Measurements from ENCODE around the gene SDC4.
"Not testable (repeated sequence)": the region's sequence is repeated elsewhere in the genome, so short reads cannot be mapped to it uniquely, and the experiment has no call there.

Gene SDC4

GRCh38 chr20:45365444-45365970, 17.3 kb upstream of the SDC4 start:
- in situ Hi-C loops (cut with MboI; ENCODE audit: low sequenced_read_pairs): no loop called here

- in situ Hi-C loops (cut with MboI; ENCODE audit: low sequenced_read_pairs): no loop called here
These were observed 15.6 kb upstream of the SDC4 start for GRCh38 chr20:45363611-45364492.

- in situ Hi-C loops (cut with MboI; ENCODE audit: low sequenced_read_pairs): no loop called here
These were observed 14.8 kb upstream of the SDC4 start, which contains the start of gene SYS1 for GRCh38 chr20:45362804-45363610. Gene SYS1, plus strand, starts transcription at chr20:45363156. Its CDS starts 376 bp downstream, at chr20:45363532.

GRCh38 chr20:45361793-45362192, 13.6 kb upstream of the SDC4 start:
- in situ Hi-C loops (cut with MboI; ENCODE audit: low sequenced_read_pairs): no loop called here

GRCh38 chr20:45359406-45360148, 11.4 kb upstream of the SDC4 start:
- in situ Hi-C loops (cut with MboI; ENCODE audit: low sequenced_read_pairs): no loop called here

- in situ Hi-C loops (cut with MboI; ENCODE audit: low sequenced_read_pairs): no loop called here
These were observed 10.8 kb upstream of the SDC4 start for GRCh38 chr20:45359069-45359405.

- in situ Hi-C loops (cut with MboI; ENCODE audit: low sequenced_read_pairs): no loop called here
These were observed 10.3 kb upstream of the SDC4 start for GRCh38 chr20:45358282-45359068.

GRCh38 chr20:45355209-45356084, 7.2 kb upstream of the SDC4 start:
- in situ Hi-C loops (cut with MboI; ENCODE audit: low sequenced_read_pairs): no loop called here

GRCh38 chr20:45354423-45355208, 6.4 kb upstream of the SDC4 start:
- in situ Hi-C loops (cut with MboI; ENCODE audit: low sequenced_read_pairs): no loop called here

GRCh38 chr20:45353746-45354145, 5.5 kb upstream of the SDC4 start:
- in situ Hi-C loops (cut with MboI; ENCODE audit: low sequenced_read_pairs): no loop called here

- in situ Hi-C loops (cut with MboI; ENCODE audit: low sequenced_read_pairs): no loop called here
These were observed 4.5 kb upstream of the SDC4 start for GRCh38 chr20:45352729-45353128.

GRCh38 chr20:45350795-45351194, 2.6 kb upstream of the SDC4 start:
- in situ Hi-C loops (cut with MboI; ENCODE audit: low sequenced_read_pairs): not testable (repeated sequence)

GRCh38 chr20:45350217-45350616, 2.0 kb upstream of the SDC4 start:
- in situ Hi-C loops (cut with MboI; ENCODE audit: low sequenced_read_pairs): no loop called here

GRCh38 chr20:45347297-45347935, 808 bp downstream of the SDC4 start:
- in situ Hi-C loops (cut with MboI; ENCODE audit: low sequenced_read_pairs): no loop called here

- in situ Hi-C loops (cut with MboI; ENCODE audit: low sequenced_read_pairs): no loop called here
These were observed 1.4 kb downstream of the SDC4 start for GRCh38 chr20:45346851-45347250.

GRCh38 chr20:45346291-45346718, 1.9 kb downstream of the SDC4 start:
- in situ Hi-C loops (cut with MboI; ENCODE audit: low sequenced_read_pairs): no loop called here

GRCh38 chr20:45345104-45345936, 2.9 kb downstream of the SDC4 start:
- in situ Hi-C loops (cut with MboI; ENCODE audit: low sequenced_read_pairs): no loop called here
